ENCODE measurements around the gene AKR7A2. TPM values are rescaled to one million over a fixed set of nuclear protein-coding genes. Genes with fewer than 3 reads are reported as not detected.

The AKR7A2 gene
- total and polyA plus RNA-seq, 4 experiments from 2014 or later, result 25.1 to 134 (median 57.7) TPM

DNA sequence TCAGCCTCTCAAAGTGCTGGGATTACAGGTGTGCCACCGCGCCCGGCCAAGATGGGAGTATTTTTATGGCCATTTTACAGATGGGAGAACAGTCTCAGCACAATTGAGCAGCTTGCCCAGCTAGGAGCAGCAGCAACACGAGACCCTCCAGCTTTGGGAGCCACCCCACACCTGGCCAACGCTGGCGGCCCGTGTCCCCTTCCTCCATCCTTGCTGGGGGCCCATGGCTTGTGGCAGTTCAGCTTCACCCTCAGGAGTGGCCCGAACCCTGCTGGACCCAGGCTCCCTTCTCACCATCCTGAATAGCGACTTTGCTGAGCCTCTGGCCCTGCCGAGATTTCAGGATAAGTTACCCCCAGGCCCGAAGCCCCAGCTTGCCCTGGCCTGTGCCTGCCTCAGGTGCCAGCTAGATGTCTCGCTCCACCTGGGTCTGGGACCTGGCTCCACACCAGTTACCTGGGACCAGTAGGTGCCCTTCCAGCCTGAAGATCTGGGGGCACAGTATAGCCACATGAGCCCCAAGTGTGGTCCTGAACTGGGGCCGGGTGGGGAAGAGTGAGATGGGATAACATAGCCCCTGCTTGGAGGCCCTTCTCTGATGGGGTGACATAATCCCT, 19.4 kb upstream of the AKR7A2 start:
- Mint-ChIP-seq H3K27ac (peak overlapping the region in 1 of 7 donors; percentile 41), H3K27me3 (no peaks in the 10 kb centered on the region), H3K9me3 (peaks cover 0 to 8% (median 0%) of the 10 kb centered on the region in 8 donors), H3K4me1 (no peaks in the 10 kb centered on the region), H3K4me3 (no peak overlapping the region), H3K36me3 (peaks cover 3 to 6% of the 10 kb centered on the region in 2 donors)
- no peak overlapping the region for H3K27ac ChIP-seq (ENCODE audit: low read depth, low read length)
- ChIA-PET CTCF (ENCODE audit: partially characterized antibody) (interaction anchor here (1.3 to 1.6 kb wide), 3 partner anchors 10 to 330 kb away, joined by 3 to 4 read pairs (median 4); no protein-coding TSS in a partner anchor), POLR2A (ENCODE audit: partially characterized antibody) (interaction anchor here (1.0 to 1.2 kb wide), 2 partner anchors 26 to 336 kb away, joined by 3 to 4 read pairs; no protein-coding TSS in a partner anchor)
- no peak for DNase-seq
- no peaks in the 10 kb centered on the region for H3K9me3 ChIP-seq (ENCODE audit: control insufficient read depth in 1 of 2, low read length in 2 of 2)
- H3K36me3 ChIP-seq (ENCODE audit: insufficient read depth, low read length), result no peaks in the 10 kb centered on the region
- H3K4me1 ChIP-seq (ENCODE audit: insufficient read depth, low read length), result no peaks in the 10 kb centered on the region
- no peaks in the 10 kb centered on the region for H3K27me3 ChIP-seq (ENCODE audit: insufficient read depth, low read length)
- intact Hi-C loops (cut with micrococcal nuclease), result no loop called here
- H3K4me3 ChIP-seq (ENCODE audit: low read length in 2 of 2), result no peak overlapping the region

DNA sequence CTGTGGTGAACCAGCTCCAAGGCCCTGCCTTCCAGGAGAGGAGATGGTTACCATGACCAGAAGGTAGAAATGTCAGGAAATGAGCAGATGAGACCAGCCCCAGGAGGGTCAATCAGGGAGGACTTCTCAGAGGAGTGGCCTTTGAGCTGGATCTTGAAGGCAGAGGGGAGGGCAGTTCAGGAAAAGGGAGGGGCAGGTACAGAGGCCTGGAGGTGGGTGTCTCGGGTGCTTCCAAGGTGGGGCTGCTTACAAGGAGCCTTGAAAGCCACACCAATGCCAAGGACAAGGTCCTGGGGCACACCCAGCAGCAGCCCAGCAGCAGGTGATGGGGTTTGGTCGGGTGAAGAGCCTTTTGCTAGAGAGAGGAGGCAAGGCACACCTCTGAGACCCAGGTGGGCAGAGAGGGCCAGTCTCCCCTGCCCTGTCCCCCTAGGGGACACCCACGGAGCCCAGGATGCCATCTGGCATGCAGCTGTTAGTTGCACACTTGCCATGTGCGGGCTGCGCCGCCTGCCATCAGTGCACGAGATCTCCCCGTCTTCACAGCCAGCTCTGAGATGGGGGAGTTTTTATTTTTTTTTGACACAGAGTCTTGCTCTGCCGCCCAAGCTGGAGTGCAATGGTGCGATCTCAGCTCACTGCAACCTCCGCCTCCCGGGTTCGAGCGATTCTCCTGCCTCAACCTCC, 18.6 kb upstream of the AKR7A2 start:
- H3K9me3 Mint-ChIP-seq, result peaks cover 0 to 6% (median 0%) of the 10 kb centered on the region in 8 donors
- intact Hi-C loops (cut with micrococcal nuclease), result no loop called here
- no peak overlapping the region for H3K4me3 Mint-ChIP-seq
- no peaks in the 10 kb centered on the region for H3K36me3 ChIP-seq (ENCODE audit: insufficient read depth, low read length)
- peaks cover 3 to 6% of the 10 kb centered on the region in 2 donors for H3K36me3 Mint-ChIP-seq
- peak overlapping the region in 2 of 7 donors; percentile 38 to 59 for H3K27ac Mint-ChIP-seq
- ChIA-PET POLR2A (ENCODE audit: partially characterized antibody) (interaction anchor here (1.0 to 1.2 kb wide), 2 partner anchors 25 to 337 kb away, joined by 3 to 4 read pairs; no protein-coding TSS in a partner anchor), CTCF (ENCODE audit: partially characterized antibody) (interaction anchor here (0.5 to 1.6 kb wide), 5 partner anchors 11 to 331 kb away, joined by 3 to 4 read pairs (median 3); no protein-coding TSS in a partner anchor)
- H3K27ac ChIP-seq (ENCODE audit: low read depth, low read length), result no peak overlapping the region
- H3K4me1 ChIP-seq (ENCODE audit: insufficient read depth, low read length), result no peaks in the 10 kb centered on the region
- H3K27me3 ChIP-seq (ENCODE audit: insufficient read depth, low read length), result no peaks in the 10 kb centered on the region
- no peak overlapping the region for H3K4me3 ChIP-seq (ENCODE audit: low read length in 2 of 2)
- H3K27me3 Mint-ChIP-seq, result no peaks in the 10 kb centered on the region
- H3K9me3 ChIP-seq (ENCODE audit: control insufficient read depth in 1 of 2, low read length in 2 of 2), result no peaks in the 10 kb centered on the region
- no peak for DNase-seq
- no peaks in the 10 kb centered on the region for H3K4me1 Mint-ChIP-seq

- H3K27me3 Mint-ChIP-seq, result no peaks in the 10 kb centered on the region
- H3K4me3 Mint-ChIP-seq, result peak overlapping the region in 1 of 8 donors; percentile 2
- Histone ChIP-seq H3K27me3 (ENCODE audit: insufficient read depth, low read length) (no peaks in the 10 kb centered on the region), H3K36me3 (ENCODE audit: insufficient read depth, low read length) (no peaks in the 10 kb centered on the region), H3K27ac (ENCODE audit: low read depth, low read length) (no peak overlapping the region), H3K9me3 (ENCODE audit: control insufficient read depth in 1 of 2, low read length in 2 of 2) (no peaks in the 10 kb centered on the region), H3K4me1 (ENCODE audit: insufficient read depth, low read length) (no peaks in the 10 kb centered on the region), H3K4me3 (ENCODE audit: low read length in 2 of 2) (no peak overlapping the region)
- peak overlapping the region in 3 of 7 donors; percentile 13 to 79 (median 57) for H3K27ac Mint-ChIP-seq
- DNase-seq, result no peak
- intact Hi-C loops (cut with micrococcal nuclease), result no loop called here
- peaks cover 2 to 6% of the 10 kb centered on the region in 2 donors for H3K36me3 Mint-ChIP-seq
- H3K9me3 Mint-ChIP-seq, result peaks cover 0 to 9% (median 0%) of the 10 kb centered on the region in 8 donors
- H3K4me1 Mint-ChIP-seq, result no peaks in the 10 kb centered on the region
- ChIA-PET CTCF (ENCODE audit: partially characterized antibody) (interaction anchor here (1.0 to 1.6 kb wide), 2 partner anchors 12 to 14 kb away, joined by 3 read pairs; no protein-coding TSS in a partner anchor), POLR2A (ENCODE audit: partially characterized antibody) (no interaction called here)
Observed at GRCh38 chr1:19329611-19330010, 17.7 kb upstream of the AKR7A2 start.

- Histone ChIP-seq H3K36me3 (ENCODE audit: insufficient read depth, low read length) (no peaks in the 10 kb centered on the region), H3K9me3 (ENCODE audit: control insufficient read depth in 1 of 2, low read length in 2 of 2) (no peaks in the 10 kb centered on the region), H3K4me1 (ENCODE audit: insufficient read depth, low read length) (no peaks in the 10 kb centered on the region), H3K4me3 (ENCODE audit: low read length in 2 of 2) (no peak overlapping the region), H3K27me3 (ENCODE audit: insufficient read depth, low read length) (no peaks in the 10 kb centered on the region), H3K27ac (ENCODE audit: low read depth, low read length) (no peak overlapping the region)
- no peak for DNase-seq
- POLR2A ChIA-PET (ENCODE audit: partially characterized antibody), result no interaction called here
- CTCF ChIA-PET (ENCODE audit: partially characterized antibody), result no interaction called here
- no peaks in the 10 kb centered on the region for H3K4me1 Mint-ChIP-seq
- H3K4me3 Mint-ChIP-seq, result no peak overlapping the region
- peaks cover 0 to 9% (median 0%) of the 10 kb centered on the region in 8 donors for H3K9me3 Mint-ChIP-seq
- H3K27ac Mint-ChIP-seq, result peak overlapping the region in 1 of 7 donors; percentile 57
- intact Hi-C loops (cut with micrococcal nuclease), result no loop called here
- no peaks in the 10 kb centered on the region for H3K27me3 Mint-ChIP-seq
- peaks cover 2 to 6% of the 10 kb centered on the region in 2 donors for H3K36me3 Mint-ChIP-seq
Observed at GRCh38 chr1:19329188-19329587, 17.2 kb upstream of the AKR7A2 start.

DNA sequence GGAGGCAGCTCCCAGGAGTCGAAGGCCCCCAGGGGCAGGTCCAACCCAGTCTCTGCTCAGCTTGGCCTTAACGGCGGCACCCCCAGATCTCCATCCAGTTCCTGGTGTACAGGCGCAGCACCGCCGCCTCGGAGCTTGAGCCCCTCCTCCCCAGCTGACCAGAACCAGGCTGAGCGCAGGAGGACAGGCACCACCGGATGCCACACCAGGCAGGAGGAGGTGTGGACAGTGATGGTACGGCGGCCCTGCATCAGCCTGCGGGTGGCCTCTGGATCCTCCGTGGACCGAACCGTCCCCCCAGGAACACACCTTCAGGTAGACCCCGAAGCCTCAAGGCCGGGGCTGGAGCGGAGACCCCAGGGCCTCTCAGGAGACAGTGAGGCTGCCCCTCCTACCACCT, 16.5 kb upstream of the AKR7A2 start:
- Histone ChIP-seq H3K27ac (ENCODE audit: low read depth, low read length) (no peak overlapping the region), H3K36me3 (ENCODE audit: insufficient read depth, low read length) (no peaks in the 10 kb centered on the region), H3K9me3 (ENCODE audit: control insufficient read depth in 1 of 2, low read length in 2 of 2) (no peaks in the 10 kb centered on the region), H3K4me3 (ENCODE audit: low read length in 2 of 2) (no peak overlapping the region), H3K4me1 (ENCODE audit: insufficient read depth, low read length) (no peaks in the 10 kb centered on the region), H3K27me3 (ENCODE audit: insufficient read depth, low read length) (no peaks in the 10 kb centered on the region)
- peaks cover 2 to 6% of the 10 kb centered on the region in 2 donors for H3K36me3 Mint-ChIP-seq
- POLR2A ChIA-PET (ENCODE audit: partially characterized antibody), result no interaction called here
- CTCF ChIA-PET (ENCODE audit: partially characterized antibody), result no interaction called here
- no peaks in the 10 kb centered on the region for H3K27me3 Mint-ChIP-seq
- no peak overlapping the region for H3K27ac Mint-ChIP-seq
- peaks cover 0 to 9% (median 0%) of the 10 kb centered on the region in 8 donors for H3K9me3 Mint-ChIP-seq
- no peak for DNase-seq
- intact Hi-C loops (cut with micrococcal nuclease), result no loop called here
- no peaks in the 10 kb centered on the region for H3K4me1 Mint-ChIP-seq
- no peak overlapping the region for H3K4me3 Mint-ChIP-seq

DNA sequence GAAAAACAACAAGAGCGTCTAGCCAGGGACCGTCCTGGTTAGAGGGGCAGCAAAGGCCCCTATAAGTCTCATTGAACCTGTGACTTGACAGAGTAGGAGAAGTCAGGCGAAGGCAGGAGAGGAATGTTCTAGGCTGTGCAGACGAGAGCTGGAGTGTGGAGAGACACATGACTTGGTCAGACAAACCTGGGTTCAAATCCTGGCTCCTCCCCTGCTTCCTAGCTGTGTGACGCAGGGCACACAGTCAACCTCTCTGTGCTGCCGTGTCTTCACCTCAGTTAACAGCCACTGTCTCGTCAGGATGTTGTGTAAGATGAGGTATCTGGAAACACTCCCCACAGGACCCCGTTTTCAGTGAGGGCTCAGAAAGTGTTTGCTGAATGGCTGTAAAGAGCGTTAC, 15.8 kb upstream of the AKR7A2 start:
- no peak for DNase-seq
- Mint-ChIP-seq H3K27me3 (no peaks in the 10 kb centered on the region), H3K9me3 (peaks cover 0 to 9% (median 0%) of the 10 kb centered on the region in 8 donors), H3K36me3 (peaks cover 2 to 6% of the 10 kb centered on the region in 2 donors), H3K4me1 (no peaks in the 10 kb centered on the region), H3K27ac (peak overlapping the region in 3 of 7 donors; percentile 22 to 65 (median 50)), H3K4me3 (no peak overlapping the region)
- Histone ChIP-seq H3K4me3 (ENCODE audit: low read length in 2 of 2) (no peak overlapping the region), H3K4me1 (ENCODE audit: insufficient read depth, low read length) (no peaks in the 10 kb centered on the region), H3K9me3 (ENCODE audit: control insufficient read depth in 1 of 2, low read length in 2 of 2) (no peaks in the 10 kb centered on the region), H3K36me3 (ENCODE audit: insufficient read depth, low read length) (no peaks in the 10 kb centered on the region), H3K27ac (ENCODE audit: low read depth, low read length) (no peak overlapping the region), H3K27me3 (ENCODE audit: insufficient read depth, low read length) (no peaks in the 10 kb centered on the region)
- intact Hi-C loops (cut with micrococcal nuclease), result no loop called here
- POLR2A ChIA-PET (ENCODE audit: partially characterized antibody), result no interaction called here
- CTCF ChIA-PET (ENCODE audit: partially characterized antibody), result no interaction called here

- Mint-ChIP-seq H3K4me3 (no peak overlapping the region), H3K27me3 (no peaks in the 10 kb centered on the region), H3K9me3 (peaks cover 0 to 9% (median 0%) of the 10 kb centered on the region in 8 donors), H3K4me1 (no peaks in the 10 kb centered on the region), H3K36me3 (peaks cover 4 to 8% of the 10 kb centered on the region in 2 donors), H3K27ac (peak overlapping the region in 2 of 7 donors; percentile 41 to 50)
- intact Hi-C loops (cut with micrococcal nuclease), result no loop called here
- POLR2A ChIA-PET (ENCODE audit: partially characterized antibody), result no interaction called here
- Histone ChIP-seq H3K27ac (ENCODE audit: low read depth, low read length) (no peak overlapping the region), H3K27me3 (ENCODE audit: insufficient read depth, low read length) (no peaks in the 10 kb centered on the region), H3K4me1 (ENCODE audit: insufficient read depth, low read length) (no peaks in the 10 kb centered on the region), H3K4me3 (ENCODE audit: low read length in 2 of 2) (no peak overlapping the region), H3K9me3 (ENCODE audit: control insufficient read depth in 1 of 2, low read length in 2 of 2) (no peaks in the 10 kb centered on the region), H3K36me3 (ENCODE audit: insufficient read depth, low read length) (no peaks in the 10 kb centered on the region)
- CTCF ChIA-PET (ENCODE audit: partially characterized antibody), result no interaction called here
- no peak for DNase-seq
Observed at GRCh38 chr1:19327301-19327700, 15.4 kb upstream of the AKR7A2 start.
